KBM-7 (cell line): ENCODE results near the gene BARHL1.
A peak's percentile ranks its signal among the peaks of the same experiment; 100 is the strongest.
"Not testable (repeated sequence)": the region's sequence is repeated elsewhere in the genome, so short reads cannot be mapped to it uniquely, and the experiment has no call there.

ENCODE experiments used
- DNase-seq: peaks from one replicate; pipeline ENCODE4 v3.0.0-alpha.2; 2015
- in situ Hi-C: fragments of 300-500 bp; cut with MboI; formaldehyde crosslinking; loops from 2 replicates; pipeline ENCODE4 v1.14.3; 2020; ENCODE audit warnings: low sequenced_read_pairs, low pct_unique_long_range_greater_than_20kb, mixed read lengths

BARHL1 gene

DNA sequence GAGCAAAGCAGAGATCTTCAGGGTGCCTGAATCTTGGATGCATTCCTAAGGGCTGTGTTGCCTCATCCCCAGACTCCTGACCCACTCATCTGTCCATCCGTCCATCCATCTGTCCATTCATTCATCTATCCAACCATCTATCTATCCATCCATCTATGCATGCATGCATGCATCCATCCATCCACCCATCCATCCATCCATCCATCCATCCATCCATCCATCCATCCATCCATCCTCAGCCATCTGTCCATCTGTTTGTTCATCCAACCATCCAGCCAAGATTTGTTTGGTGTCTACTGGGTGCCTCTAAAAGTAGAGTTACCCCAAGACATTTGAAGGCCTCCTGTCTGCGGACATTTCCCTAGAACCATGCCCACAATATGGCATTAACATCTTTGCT lies 27.7 kb upstream of the BARHL1 start:
- DNase-seq, result no peak
- in situ Hi-C loops, result no loop called here

DNA sequence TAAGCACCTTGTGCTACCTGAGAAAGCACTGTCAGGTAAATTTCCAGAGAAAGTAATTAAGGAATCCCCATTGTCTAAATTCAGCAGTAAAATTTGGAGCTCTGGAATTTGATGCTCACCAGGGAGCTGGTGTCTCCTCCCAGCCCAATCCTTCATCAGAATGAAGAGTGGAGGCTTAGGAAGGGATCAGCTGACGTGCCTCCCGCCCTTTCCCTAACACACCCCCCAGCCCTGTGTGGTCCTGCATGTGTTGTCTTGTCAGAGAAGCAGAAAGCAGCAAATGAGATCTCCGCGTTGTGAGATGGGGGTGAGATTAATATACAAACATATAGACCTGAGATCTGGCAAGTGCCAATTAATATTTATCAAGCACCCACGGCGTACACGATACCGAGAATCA lies 26.9 kb upstream of the BARHL1 start:
- in situ Hi-C loops, result no loop called here
- DNase-seq, result no peak

DNA sequence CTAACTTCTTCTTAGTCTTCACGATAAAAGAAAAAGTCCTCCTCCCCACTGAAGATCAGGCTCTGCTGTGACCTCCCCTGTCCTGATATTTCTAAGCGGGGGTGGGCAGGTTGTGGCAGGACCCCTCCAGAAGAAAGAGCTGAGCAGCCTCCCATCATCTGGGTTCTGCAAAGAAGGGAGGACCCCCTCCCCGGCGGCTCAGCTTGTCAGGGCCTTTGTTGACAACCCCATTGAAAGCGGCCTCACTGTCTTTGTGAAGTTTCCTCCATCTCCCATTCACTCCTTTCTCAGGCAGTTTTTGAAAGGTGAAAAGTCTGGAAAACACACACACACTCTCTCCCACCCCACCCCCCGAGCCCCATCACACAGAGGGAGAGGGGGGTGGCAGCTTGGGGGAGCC lies 26.2 kb upstream of the BARHL1 start:
- DNase-seq, result no peak
- in situ Hi-C loops, result no loop called here

DNA sequence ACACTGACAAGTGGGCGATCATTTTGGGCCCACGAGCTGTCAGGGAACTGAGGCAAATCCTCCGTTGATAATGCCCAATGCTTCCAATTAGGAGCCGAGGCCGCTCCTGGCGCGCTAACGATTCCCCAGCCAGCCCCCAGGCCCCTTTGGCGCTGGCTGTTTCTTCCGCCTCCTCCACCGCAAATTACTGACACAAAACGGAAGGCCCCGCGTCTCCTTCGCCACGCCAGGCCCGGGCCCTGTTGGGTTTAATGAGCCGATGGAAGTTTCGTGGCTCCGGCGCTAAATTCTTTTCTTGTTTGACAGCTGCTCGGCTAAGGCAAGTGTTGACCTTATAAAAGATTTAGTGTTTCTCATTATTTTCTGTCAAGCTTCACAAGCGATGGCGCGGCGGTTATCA lies 25.7 kb upstream of the BARHL1 start:
- DNase-seq, result no peak
- in situ Hi-C loops, result no loop called here

DNA sequence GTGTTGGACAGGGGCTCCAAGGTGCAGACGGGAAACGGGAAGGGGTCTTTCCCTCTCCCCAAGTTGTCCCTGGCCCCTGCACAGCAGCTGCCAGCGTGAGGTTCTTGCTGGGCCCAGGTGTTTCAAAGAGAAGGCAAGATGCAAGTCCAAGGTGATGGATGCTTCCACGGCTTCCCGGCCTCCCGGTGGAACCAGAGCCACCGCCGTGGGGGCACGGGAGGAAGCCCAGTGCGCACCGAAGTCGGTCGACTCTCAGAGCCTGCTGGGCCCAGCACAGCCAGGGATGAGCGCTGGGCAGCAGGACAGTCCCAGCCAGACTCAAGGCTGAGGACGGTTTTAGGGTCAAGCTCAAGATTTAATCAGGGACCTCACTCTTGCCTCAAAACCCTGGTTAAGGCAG lies 25.2 kb upstream of the BARHL1 start:
- in situ Hi-C loops, result no loop called here
- DNase-seq, result no peak

DNA sequence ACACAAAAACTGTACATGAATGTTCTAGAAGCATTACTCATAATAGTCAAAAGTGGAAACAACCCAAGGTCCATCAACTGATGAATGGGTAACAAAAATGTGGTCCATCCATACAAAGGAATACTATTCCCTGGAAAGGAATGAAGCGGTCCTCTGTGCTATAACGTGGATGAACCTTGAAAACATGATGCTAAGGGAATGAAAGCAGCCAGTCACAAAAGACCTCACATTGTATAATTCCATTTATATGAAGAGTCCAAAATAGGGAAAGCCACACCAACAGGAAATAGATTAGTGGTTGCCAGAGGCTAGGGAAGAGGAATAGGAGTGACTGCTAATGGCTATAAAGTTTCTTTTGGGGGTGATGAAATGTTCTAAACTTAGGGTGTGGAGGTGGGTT lies 22.7 kb upstream of the BARHL1 start:
- in situ Hi-C loops, result no loop called here
- DNase-seq, result no peak

DNA sequence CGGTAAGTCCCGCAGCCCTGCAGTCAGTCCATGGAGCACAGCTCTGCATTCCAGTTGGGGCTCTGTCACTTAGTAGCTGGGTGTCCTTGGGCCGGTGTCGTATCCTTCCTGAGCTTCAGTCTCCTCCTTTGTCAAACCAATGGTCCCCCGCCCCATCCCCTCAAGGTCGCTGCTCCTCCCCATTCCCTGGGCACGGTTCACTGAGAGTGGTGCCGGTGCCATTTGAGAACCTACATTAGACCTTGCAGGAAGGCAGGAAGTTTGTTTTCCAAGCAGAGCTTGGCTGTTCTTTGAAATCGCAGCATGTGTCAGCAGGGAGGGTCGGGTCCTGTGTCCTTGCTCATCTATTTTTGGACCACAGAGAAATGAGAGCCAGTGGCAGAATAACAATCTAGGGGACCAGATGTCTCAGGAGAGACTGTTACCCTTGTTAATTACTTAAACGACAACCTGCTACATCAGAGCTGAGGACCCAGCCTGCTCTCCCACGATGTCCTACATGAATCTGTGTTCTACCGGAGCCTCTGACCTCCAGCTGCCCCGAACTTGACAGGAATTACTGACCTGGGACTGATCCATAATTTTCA lies 21.7 kb upstream of the BARHL1 start:
- in situ Hi-C loops, result no loop called here
- no peak for DNase-seq

DNA sequence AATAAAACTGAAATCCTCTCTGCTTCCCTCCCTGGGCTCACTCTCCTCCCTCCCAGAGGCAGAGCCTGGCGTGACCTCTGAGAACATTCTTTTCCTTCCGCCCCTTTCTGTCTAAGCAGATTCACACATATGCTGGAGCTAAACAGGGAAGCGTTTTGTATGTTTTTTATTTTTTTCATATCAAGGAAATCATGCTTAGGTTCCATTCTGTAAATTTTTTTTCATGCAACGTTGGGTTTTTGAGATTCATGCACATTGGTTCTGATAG lies 20.2 kb upstream of the BARHL1 start:
- in situ Hi-C loops, result no loop called here
- no peak for DNase-seq

DNA sequence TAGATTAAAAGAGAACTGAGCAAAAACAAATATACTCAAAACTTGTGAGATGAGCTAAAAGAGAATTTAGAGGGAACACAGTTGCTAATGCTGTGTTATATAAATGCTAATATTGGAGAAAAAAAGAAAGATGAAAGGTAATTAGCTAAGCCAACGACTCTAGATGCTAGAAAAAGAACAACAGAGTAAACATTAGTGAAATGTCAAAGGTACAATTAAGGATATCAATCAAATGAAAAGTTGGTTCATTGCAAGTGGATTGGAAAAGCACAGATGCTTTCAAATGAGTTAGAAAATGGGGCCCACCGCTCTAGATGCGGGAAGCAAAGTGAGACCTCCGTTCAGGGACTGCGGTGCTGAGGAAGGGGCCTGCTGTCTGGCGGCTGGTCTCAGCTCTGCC lies 17.9 kb upstream of the BARHL1 start:
- no peak for DNase-seq
- in situ Hi-C loops, result no loop called here

DNA sequence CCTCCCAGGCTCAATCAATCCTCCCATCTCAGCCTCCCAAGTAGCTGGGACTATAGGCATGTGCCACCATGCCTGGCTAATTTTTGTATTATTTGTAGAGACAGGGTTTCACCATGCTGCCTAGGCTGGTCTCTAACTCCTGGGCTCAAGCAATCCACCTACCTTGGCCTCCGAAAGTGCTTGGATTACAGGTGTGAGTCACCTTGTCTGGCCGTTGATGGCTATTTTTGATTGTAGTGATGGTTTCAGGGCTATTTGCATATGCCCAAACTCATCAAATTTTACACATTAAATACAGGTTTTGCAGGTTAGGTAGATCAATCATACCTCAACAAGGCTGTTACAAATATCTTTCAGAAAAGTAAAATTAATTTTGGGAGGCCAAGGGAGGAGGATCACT lies 13.6 kb upstream of the BARHL1 start:
- in situ Hi-C loops, DNase-seq: not testable (repeated sequence)

DNA sequence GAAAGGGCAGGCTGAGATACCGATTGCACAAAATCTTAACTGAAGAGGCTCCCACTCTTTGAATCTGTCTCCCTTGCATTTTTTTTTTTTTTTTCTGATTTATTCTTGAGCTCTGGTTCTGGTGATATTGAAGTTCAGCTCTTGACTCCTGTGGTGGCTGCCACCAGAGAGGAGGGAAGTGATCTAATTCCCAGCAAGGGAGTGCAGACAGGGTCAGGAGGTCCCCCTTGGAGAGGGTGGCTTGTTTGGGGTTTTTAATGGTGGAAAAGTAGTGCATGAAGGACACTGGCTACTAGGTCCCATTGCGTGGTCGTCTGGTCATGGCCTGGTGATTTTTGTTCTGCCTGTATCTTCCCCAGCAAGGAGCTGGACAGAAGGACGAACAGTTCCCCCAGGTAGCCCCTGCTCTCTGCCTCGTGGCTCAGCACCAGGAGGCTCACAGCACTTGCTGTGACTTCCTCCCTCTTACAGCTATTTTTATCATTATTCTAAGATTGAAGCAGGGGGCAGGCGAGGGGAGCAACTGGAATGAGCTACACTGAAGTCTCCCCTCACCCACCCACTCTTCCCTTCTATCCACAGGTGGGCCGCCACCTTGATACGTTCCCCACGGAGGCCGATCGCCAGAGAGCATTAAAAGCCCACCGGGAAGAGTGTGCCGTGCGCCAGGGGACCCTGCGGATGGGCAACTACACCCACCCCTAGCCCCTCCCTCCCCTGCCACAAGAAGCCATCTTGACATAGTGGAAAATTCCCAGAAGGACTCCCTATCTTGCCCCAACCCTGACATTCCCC lies 10.4 kb upstream of the BARHL1 start:
- in situ Hi-C loops, result no loop called here
- DNase-seq, result no peak

DNA sequence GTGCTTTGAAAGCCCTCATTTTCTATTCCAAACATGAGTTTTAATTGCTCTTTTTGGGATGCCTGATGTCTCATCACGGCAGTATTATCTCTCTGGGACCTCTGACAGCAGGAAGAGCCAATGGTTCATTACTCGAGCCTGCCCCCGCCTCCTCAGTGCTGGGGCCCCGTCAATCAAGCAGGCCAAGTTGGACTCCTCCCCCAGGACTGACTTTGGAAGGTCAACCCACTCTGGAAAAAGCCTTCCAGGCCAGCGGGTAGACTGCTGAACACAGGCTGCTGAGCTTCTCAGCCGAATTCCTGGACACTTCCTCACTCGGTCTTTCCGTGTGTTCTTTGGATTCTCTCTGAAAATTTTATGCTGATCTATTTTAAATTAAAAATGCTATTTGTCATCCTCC lies 9.5 kb upstream of the BARHL1 start:
- in situ Hi-C loops, result no loop called here
- DNase-seq, result no peak

DNA sequence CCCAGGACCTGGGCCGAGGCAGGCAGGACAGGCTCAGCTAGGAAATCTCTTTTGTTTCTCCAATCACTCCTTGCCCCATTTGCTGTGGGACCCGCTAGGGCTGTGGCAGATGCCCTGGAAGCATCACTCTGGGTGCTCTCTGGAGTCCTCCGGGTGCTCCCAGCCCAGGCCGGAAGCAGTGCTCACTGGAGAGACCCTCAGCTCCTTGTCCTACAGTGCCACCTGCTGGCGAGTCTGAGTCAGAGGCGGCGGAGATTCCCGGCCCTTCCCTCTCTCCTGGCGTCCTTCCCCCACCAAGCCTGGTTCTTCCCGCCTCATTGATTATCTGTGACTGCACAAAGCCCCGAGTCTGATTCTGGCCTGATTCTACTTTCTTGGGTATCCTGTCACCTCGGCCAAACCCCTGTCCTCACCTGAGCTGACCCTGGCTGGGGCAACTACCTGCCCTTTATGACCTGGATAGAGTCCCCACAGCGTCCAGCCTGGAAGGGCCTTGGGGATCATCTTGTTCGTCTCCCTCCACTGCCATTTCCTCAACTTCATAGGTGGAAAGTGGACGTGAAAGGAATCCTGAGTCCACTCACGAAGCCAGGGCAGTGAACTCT lies 7.3 kb upstream of the BARHL1 start:
- in situ Hi-C loops, result no loop called here
- DNase-seq, result peak; percentile 71

DNA sequence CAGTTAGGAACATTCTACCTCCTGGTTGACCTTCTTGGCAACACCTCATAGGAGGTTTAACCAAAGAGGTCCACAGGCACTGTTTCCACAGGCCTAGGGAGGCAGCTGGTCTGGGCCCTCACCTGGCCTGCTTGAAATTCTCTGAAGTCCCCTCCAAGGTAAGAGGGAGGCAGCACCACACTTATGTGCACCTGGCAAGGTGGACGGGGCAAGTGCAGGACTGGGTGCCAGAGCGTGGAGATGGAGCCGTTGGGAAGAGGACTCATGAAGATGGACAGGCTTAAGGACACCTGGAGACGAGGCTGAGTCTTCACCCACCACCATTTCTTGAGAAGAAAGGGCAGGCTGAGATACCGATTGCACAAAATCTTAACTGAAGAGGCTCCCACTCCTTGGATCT lies 6.6 kb upstream of the BARHL1 start:
- in situ Hi-C loops, result no loop called here
- no peak for DNase-seq

DNA sequence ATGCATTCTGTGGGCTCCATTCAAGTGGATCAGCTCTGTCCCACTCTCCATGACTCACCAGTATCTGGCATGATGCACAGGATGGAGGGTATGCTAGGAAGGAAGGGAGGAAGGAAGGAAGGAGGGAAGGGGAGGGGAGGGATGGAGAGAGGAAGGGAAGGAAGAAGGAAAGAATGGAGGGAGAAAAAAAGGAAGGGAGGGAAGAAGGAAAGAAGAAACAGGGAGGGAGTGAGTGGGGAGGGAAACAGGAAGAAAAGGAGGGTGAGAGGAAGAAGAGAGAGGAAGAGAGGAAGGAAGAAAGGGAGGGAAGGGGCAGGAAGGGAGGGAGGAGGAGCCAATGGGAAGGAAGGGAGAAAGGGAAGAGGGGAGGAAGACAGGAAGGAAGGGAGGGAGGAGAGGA lies 5.3 kb upstream of the BARHL1 start:
- in situ Hi-C loops, result no loop called here
- DNase-seq, result no peak

DNA sequence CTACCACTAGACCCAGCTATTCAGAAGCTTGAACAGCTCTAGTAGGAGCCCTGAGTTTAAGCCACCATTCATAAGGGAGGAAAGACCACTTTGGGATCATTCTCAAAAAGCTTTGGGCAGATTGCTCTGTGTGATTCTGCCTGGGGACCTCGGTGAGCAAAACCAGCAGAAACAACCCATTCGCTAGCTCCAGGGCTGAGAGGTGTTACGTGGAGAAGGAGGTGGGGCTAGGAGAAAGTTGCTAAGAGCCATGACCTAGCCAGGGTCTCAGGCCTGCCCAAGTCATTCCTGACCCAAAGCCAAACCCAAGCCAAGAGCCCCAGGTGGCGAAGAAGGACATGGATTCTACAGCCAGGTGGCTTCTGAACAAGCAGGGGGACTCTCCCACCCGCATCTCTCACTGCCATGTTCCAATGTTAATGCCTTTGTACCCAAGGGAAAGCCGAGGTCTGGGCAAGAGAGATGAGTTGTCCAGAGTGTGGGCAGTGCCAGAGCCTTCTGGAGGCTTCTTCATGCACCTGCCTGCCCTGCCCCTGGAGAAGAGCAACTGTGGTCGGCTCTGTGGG lies 4.0 kb upstream of the BARHL1 start:
- DNase-seq, result no peak
- in situ Hi-C loops, result no loop called here

DNA sequence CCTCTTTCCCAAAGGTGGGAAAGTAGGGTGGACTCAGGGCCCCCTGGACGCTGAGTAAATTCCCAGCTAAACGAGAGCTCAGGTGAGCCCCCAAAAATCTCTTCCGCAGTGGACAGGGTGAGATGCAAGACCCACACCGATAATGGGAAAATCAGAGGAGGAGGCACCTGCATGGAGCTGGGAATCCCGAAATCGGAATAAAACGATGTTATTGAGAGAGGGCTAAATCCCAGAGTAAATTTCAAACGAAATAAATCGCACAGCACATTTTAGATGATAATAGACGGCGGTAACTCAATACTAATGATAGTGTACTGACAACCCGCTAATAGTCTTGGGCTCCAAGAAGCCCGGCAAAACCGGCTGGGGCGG lies 3.0 kb upstream of the BARHL1 start:
- in situ Hi-C loops, result no loop called here
- DNase-seq, result no peak

DNA sequence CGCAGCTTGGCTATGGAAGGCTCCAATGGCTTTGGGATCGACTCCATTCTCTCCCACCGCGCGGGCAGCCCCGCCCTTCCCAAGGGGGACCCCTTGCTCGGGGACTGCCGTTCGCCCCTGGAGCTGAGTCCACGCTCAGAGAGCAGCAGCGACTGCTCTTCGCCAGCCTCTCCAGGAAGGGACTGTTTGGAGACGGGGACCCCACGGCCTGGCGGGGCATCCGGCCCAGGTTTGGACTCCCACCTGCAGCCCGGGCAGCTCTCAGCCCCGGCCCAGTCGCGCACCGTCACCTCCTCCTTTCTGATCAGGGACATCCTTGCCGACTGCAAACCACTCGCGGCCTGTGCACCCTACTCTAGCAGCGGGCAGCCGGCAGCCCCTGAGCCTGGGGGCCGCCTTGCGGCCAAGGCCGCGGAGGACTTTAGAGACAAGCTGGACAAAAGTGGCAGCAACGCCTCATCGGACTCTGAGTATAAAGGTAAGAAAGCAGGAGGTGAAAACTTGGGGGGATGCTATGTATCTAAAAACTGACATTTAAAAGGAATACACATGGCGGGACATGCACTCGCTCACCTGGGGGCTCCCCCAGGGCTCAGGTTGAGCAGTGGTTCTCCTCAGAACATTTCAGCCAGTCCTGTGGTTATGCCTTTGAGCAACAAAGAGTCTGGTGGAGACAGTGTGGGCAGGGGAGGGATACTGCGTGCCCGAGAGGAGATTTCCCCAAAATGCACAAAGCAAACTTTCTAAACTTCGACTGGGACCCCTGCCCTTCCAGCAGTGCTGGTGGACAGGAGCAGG lies 579 bp downstream of the BARHL1 start:
- no peak for DNase-seq
- in situ Hi-C loops, result no loop called here

DNA sequence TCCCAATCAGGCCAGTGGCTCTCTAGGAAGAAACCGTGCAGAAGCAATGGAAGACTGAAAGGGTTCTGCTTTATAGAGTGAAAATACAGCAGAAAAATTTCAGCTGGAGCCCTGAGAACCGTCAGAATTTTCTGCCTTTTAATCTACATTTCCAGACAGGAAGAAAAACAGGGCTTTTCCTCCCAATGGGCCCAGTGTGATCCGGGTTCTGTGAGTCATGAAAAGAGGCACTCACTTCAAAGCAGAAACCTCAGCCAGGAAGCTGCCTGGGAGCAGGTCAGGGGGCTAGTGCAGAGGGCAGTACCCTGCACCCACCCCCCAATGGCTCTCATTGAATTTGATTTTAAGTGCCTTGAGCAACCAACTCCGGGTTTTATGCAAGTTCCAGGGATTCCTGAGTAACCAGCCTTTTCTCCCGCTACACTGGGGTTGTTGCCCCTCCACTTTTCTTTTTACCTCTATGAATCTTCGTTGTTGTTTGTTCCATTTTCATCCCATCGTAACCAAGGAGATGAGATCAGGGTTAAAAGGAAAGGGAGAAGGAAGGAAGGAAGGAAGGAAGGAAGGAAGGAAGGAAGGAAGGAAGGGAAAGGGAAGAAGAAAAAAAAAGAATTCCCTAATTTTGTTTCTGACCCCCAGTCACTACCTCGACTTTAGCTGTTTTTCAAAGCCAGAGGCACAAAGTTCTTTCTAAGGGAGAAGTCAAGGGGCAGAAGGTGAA lies 1.3 kb downstream of the BARHL1 start:
- in situ Hi-C loops, result no loop called here
- no peak for DNase-seq
